Activated CD4-positive, alpha-beta T cell treated with anti-CD3 and anti-CD28 coated beads, Interleukin-2, Interleukin-4, amounts not matched to agents 100 ng/mL and 50 ng/mL, durations not matched to agents 16 hours and 8 hours (primary cell): ENCODE measurements around the gene MED1.

ENCODE experiments used
- DNase-seq: peaks from one replicate; pipeline ENCODE4 v3.0.0-alpha.2; 2020; ENCODE audit warnings: low spot score

Gene MED1

DNA sequence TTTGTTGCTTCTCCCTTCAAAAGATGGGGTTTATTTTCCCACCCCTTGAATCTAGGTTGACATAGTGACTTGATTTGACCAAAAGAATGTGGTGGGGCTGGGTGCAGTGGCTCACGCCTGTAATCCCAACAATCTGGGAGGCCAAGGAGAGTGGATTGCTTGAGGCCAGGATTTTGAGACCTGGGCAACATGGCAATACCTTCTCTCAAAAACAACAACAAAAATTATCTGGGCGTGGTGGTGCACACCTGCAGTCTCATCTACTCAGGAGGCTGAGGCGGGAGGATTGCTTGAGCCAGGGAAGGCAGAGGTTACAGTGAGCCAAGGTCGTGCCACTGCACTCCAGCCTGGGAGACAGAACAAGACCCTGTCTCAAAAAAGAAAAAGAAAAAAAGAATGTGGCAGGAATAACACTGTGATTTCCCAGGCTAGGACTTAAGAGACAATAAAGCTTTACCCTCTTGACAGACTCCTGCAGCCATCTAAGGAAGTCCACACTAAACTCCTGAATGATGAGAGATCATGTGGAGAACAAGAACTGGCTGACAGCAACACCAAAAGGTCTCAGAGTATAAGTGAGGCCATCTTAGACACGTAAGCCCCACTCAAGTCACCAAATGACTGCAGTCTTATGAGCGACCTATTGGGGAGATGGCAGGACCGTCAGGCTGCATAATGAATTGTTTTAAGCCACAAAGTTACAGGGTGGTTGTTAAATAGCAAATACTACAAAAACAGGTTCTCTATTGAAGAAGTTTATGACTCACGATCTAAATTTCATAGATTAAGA, 86.6 kb downstream of the MED1 start:
- DNase-seq: no peak

GRCh38 chr17:39361064-39361463, 90.0 kb downstream of the MED1 start:
- no peak for DNase-seq

- no peak for DNase-seq
Measured at GRCh38 chr17:39360537-39360936, 90.5 kb downstream of the MED1 start.

DNA sequence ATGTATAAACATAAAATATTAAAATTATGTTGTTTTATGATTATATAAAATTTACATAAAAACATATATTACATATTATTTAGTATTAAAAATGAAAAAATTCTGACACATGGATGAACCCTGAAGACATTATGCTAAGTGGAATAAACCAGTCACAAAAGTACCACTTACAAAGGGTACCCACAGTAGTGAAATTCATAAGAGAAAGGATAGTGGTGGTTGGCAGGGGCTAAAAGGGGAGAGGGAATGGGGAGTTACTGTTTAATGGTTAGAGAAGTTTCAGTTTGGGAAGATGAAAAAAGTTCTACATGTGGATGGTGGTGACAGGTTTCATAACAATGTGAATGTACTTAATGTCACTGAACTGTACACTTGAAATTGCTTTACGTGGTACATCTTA, 91.1 kb downstream of the MED1 start:
- no peak for DNase-seq

DNA sequence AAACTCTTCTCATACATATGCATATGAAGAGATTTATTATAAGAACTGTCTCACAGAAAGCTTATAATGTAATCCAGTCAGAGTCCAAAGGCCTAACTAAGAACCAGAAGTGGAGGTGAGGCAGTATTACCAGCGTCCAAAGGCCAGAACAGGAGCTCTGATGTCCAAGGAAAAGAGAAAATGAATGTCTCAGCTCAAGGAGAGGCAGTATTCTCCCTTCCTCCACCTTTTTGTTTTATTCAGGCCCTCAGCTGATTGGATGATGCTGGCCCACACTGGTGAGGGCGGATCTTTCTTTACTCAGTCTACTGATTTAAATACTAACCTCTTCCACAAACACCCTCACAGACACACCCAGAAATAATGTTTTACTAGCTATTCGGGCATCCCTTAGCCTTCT, 93.1 kb downstream of the MED1 start:
- DNase-seq: no peak

GRCh38 chr17:39357488-39357887, 93.6 kb downstream of the MED1 start:
- DNase-seq: no peak
